NCI-H774 (cell line): ENCODE measurements around the gene TXNL1.

Source experiments
- DNase-seq: peaks from one replicate; lab custom pipeline; 2025; lab: John Stamatoyannopoulos, UW

The TXNL1 gene

DNA sequence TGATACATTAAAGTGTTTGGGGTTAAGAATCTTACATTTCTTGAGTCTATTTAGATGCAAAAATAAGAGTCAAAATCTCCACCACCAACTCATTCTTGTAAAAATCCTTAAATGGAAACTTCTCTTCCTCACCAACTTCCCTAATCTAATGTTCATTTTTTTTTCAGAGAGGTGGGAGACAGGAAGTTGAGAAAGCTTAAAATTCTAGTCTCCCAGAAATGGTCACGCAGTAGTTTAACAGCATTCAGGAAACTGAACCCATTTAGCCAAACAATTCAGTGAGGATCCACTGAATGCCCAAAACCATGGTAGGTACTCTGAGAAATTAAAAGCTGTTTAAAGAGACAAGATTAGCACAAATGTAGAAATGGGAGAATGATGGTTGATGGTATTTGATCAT is 69.0 kb downstream of the TXNL1 start:
- DNase-seq, result no peak

DNA sequence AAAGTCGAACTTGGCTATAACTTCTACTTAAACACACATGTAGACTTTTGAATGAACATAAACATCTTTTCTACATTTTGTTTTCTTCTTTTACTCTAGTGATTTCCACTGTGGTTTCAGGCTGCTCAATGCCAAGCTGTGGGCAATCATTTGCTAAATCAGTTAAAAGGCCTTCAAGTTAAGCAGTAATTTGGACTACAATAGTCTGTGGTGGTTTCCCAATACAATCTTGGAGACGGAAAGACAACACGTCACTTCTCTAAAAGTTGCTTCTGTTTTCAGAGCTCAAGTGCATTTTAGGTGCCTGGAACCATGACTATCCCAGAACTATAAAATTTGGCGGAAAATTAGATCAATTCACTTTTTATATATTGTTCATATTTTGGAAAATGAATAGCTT is 69.4 kb downstream of the TXNL1 start:
- no peak for DNase-seq

DNA sequence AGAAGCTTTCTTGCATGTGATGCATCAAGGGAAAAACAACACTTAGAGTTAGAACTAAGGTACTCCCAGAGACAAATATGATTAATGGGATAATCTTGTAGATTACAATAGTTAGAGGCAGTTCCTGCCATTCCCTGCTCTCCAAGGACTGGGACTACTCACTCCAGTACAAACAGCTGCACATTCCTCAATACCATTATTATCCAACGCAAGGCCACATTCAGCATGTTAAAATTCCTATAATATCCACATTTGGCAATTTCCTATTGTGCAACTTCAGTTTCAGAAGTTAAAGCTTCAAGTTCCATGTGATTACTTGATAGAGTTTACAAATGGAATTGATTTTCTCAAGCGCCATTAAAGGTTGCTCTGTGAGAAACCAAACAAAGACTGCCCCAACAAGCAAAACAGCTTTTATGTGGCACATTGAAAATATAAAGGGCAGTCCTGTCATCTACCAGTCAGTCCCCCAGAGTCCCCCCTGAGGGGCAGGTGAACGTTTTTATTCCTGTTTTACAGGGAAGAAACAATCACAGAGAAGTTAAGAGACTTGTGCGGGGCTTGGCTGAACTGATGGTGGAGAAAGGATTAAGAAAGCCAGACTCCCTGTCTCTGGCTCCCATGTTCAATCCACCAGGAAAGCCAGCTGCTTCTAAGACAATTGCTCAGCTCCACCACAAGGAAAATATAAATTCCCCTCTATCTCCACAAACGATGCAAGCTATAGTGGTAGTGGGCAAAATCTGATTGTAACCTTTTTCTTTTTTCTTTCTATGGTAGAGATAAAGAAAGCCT is 72.6 kb downstream of the TXNL1 start:
- no peak for DNase-seq

DNA sequence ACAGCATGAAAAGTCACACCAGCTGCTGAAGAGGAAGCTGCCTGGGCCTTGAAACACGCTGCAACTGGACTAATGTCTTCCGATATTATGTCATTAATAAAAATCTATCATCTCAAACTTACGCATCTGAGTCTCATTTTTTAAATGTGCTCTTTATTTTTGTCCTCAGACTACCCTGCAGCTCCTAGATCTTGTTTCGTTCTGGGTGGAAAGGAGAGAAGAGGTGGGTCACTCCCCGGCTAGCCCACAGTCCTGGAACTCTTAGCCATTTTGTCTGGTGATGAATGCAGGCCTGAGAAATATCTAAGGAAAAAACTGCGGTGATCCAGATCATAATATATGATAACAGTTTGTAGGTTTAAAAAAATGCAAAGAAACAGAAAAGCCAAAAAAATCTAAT is 73.3 kb downstream of the TXNL1 start:
- DNase-seq, result no peak

DNA sequence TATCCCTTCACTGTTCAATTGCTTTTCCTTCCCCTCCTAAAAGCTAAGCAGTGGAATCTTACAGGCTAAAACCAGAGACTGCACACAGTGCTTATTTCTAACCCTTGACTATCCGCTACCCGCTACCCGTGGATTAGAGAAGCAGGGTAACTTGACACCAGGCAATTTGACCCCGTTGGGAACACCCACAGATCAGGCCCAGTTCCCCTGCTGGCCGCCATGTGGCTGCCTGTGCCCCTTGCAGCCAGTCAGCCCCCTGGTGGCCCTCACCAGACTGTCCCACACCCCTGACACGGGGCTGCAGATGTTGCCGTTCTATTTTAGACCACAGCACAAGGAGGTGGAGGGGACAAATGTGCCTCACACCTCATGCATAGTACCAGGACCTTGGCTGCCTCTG is 74.8 kb downstream of the TXNL1 start:
- no peak for DNase-seq

DNA sequence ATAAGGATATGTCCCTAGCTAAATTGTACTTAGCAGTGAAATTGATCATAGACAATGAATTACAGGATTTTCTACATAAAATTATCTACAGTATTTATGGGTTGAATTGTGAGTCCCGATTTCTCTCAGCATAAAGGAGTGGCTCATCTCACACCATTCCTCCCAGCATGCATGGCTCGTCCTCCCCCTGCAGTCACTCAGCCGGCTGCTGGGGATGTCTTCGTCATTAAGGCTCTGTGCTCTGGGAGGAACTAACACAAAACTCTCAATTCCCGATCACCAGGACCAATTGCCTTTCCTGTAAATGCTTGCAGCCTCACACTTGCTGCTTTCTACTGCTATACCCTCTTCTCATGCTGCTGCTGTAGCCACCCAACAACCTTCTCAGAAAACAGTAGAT is 75.9 kb downstream of the TXNL1 start:
- no peak for DNase-seq

DNA sequence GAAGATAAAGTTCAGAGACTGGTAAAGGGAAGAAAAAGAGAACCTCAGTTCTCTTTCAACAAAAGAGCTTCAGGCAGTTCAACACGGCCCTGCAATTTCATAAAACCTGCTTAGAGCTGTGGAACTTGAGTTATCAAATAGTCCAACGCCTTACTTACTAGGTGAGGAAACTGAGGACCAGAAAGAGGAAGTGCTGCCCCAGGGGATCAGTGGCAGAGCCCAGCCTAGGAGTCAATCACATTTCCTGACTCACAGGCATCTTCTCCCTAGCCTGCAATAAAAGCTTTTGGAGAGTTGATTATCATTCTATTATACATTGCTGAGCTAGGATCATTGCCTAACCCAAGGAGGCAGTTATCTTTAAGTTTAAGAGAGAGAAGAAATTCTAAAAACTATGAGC is 77.4 kb downstream of the TXNL1 start:
- no peak for DNase-seq

DNA sequence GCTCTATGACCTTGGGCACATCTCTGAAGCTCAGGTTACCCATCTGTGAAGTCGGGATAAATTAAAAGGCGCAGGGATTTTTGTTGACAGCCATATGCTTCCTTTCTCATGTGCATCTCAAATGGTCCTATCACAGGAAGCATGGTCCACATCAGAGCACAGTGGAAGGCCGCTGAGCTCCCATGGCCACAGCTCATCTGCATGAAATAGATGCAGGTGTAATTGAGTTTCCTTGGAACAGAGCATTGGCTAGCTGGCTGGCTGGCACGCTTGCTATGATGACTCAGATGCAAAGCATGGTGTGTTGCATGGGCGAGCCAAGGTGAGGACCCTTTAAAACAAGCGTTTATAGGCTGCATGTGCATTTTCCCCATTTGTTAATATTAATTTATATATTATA is 79.3 kb downstream of the TXNL1 start:
- no peak for DNase-seq

DNA sequence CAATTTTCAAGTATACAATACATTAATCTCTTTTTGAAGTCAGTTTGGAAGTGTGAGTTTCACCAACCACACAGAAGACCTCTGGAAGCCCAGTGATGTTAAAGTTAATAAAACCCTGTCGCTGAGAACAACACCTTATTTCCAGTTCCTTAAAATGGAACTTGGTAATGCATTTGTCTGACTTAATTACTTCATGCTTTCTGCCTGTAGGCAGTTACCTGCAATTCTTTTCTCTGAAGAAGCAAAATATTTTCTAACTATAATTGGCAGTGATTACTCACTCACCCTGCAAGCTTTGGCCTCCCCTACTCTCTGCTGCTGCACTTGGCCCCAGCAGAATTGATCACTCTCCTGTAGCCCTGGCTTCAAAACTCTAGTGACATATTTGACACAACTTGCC is 81.5 kb downstream of the TXNL1 start:
- no peak for DNase-seq

DNA sequence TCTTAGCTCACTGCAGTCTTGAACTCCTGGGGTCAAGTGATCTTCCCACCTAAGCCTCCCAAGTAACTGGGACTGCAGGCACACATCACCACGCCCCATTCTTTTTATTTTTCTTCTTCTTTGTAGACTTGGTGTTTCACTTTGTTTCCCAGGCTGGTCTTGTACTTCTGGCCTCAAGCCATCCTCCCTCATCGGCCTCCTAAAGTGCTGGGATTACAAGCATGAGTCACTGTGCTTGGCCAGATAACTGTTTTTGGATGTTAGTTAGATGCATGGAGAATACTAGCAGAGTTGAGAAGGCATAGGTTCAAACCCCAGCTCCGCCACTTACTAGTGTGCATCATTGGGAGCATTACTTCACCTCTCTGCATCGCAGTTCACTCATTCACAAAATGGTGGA is 88.3 kb downstream of the TXNL1 start:
- DNase-seq, result no peak
